GM20000 (cell line): ENCODE results near the gene SOCS7.

Experiments used
- DNase-seq: peaks from one replicate; pipeline ENCODE4 v3.0.0; 2012; ENCODE audit warnings: low spot score
- CTCF ChIP-seq: IDR thresholded peaks from 2 replicates; pipeline ENCODE4 v1.5.1; 2012; ENCODE audit warnings: mild to moderate bottlenecking, control low read depth; ENCODE audit errors: extremely low read depth, missing control alignments

Gene SOCS7

GRCh38 chr17:38417210-38417951, 65.7 kb downstream of the SOCS7 start:
- peak; percentile 45 for DNase-seq
- TF ChIP-seq CTCF: no peak

GRCh38 chr17:38418062-38418692, 66.5 kb downstream of the SOCS7 start:
- no peak for DNase-seq
- no peak for TF ChIP-seq CTCF

- no peak for TF ChIP-seq CTCF
- no peak for DNase-seq
Observed at GRCh38 chr17:38418693-38419507, 67.3 kb downstream of the SOCS7 start.

GRCh38 chr17:38419508-38419981, 67.9 kb downstream of the SOCS7 start:
- TF ChIP-seq CTCF: no peak
- DNase-seq: no peak

GRCh38 chr17:38420518-38420917, 68.9 kb downstream of the SOCS7 start:
- TF ChIP-seq CTCF: no peak
- DNase-seq: no peak

- TF ChIP-seq CTCF: no peak
- no peak for DNase-seq
Observed at GRCh38 chr17:38421171-38421841, 69.7 kb downstream of the SOCS7 start.
